Measurements from ENCODE around the gene KRT83.

Gene KRT83

DNA sequence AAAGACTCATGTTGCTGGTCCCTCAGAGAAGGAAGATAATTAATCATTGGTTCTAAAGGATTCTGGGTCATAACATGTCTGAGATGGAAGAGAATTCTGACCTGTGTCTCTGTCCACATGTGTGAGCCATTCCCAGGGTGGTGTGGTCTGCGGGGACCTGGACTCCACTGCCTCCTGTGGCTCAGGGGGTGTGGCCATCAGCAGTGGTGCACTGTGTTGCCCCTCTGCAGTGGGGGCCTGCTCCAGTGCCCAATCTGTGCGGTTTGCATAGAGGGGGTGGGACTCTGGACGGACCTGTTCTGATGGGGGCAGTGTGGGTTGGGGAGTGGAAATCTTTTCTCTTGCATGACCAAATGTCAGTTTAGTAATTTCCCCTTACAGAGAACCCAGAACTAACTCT lies 32.6 kb upstream of the KRT83 start:
- H3K9ac ChIP-seq (ENCODE audit: low read length), result no peak overlapping the region
- H3K4me3 ChIP-seq (ENCODE audit: low read length), result no peak overlapping the region
- H3K9me3 ChIP-seq (ENCODE audit: insufficient read depth, low read length), result no peaks in the 10 kb centered on the region
- no peak overlapping the region for H3K4me2 ChIP-seq (ENCODE audit: low read length)
- peaks cover 53% of the 10 kb centered on the region for H3K27me3 ChIP-seq (ENCODE audit: low read depth, low read length)
- TF ChIP-seq, protein P1, sequence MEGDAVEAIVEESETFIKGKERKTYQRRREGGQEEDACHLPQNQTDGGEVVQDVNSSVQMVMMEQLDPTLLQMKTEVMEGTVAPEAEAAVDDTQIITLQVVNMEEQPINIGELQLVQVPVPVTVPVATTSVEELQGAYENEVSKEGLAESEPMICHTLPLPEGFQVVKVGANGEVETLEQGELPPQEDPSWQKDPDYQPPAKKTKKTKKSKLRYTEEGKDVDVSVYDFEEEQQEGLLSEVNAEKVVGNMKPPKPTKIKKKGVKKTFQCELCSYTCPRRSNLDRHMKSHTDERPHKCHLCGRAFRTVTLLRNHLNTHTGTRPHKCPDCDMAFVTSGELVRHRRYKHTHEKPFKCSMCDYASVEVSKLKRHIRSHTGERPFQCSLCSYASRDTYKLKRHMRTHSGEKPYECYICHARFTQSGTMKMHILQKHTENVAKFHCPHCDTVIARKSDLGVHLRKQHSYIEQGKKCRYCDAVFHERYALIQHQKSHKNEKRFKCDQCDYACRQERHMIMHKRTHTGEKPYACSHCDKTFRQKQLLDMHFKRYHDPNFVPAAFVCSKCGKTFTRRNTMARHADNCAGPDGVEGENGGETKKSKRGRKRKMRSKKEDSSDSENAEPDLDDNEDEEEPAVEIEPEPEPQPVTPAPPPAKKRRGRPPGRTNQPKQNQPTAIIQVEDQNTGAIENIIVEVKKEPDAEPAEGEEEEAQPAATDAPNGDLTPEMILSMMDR (IDR thresholded peaks at IDR 0.05; ENCODE audit: low read depth, low read length), result no peak
- no peak for TF ChIP-seq EZH2phosphoT487 (IDR thresholded peaks at IDR 0.05; ENCODE audit: low read depth)
- H3K4me1 ChIP-seq (ENCODE audit: low read length), result peaks cover 9% of the 10 kb centered on the region
- H3K79me2 ChIP-seq (ENCODE audit: low read length), result no peaks in the 10 kb centered on the region
- H3K27ac ChIP-seq (ENCODE audit: low read length), result no peak overlapping the region
- no peaks in the 10 kb centered on the region for H4K20me1 ChIP-seq (ENCODE audit: insufficient read depth, low read length)
- no peak overlapping the region for H2AFZ ChIP-seq (ENCODE audit: low read depth, low read length)
- H3K36me3 ChIP-seq (replicated peaks; ENCODE audit: low read depth, low read length), result no peaks in the 10 kb centered on the region

DNA sequence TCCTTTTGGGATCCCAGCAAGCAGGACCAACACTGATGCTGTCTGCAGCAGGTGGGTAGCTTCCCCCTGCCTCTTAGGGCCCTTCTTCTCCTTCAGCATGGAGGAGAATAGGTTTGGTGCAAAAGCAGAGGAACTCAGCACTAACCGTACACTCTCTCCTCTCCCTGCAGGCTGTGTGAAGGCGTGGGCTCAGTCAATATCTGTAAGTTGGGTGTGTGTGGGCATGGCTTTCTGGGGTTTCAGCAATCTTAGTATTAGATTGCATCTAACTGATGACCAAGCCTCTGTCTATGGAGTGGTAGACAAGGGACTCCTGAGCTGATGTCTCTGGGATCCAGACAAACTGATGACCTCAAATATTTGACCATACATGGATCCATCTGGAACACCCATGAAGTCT lies 31.8 kb upstream of the KRT83 start:
- Histone ChIP-seq H3K36me3 (replicated peaks; ENCODE audit: low read depth, low read length) (no peaks in the 10 kb centered on the region), H2AFZ (ENCODE audit: low read depth, low read length) (no peak overlapping the region), H3K9ac (ENCODE audit: low read length) (no peak overlapping the region), H3K27ac (ENCODE audit: low read length) (no peak overlapping the region), H3K27me3 (ENCODE audit: low read depth, low read length) (peaks cover 55% of the 10 kb centered on the region), H3K4me1 (ENCODE audit: low read length) (peaks cover under 1% of the 10 kb centered on the region), H3K4me2 (ENCODE audit: low read length) (no peak overlapping the region), H3K4me3 (ENCODE audit: low read length) (no peak overlapping the region), H4K20me1 (ENCODE audit: insufficient read depth, low read length) (no peaks in the 10 kb centered on the region), H3K9me3 (ENCODE audit: insufficient read depth, low read length) (no peaks in the 10 kb centered on the region), H3K79me2 (ENCODE audit: low read length) (no peaks in the 10 kb centered on the region)
- TF ChIP-seq EZH2phosphoT487 (IDR thresholded peaks at IDR 0.05; ENCODE audit: low read depth), result no peak
- TF ChIP-seq, protein P1 (IDR thresholded peaks at IDR 0.05; ENCODE audit: low read depth, low read length), result no peak

DNA sequence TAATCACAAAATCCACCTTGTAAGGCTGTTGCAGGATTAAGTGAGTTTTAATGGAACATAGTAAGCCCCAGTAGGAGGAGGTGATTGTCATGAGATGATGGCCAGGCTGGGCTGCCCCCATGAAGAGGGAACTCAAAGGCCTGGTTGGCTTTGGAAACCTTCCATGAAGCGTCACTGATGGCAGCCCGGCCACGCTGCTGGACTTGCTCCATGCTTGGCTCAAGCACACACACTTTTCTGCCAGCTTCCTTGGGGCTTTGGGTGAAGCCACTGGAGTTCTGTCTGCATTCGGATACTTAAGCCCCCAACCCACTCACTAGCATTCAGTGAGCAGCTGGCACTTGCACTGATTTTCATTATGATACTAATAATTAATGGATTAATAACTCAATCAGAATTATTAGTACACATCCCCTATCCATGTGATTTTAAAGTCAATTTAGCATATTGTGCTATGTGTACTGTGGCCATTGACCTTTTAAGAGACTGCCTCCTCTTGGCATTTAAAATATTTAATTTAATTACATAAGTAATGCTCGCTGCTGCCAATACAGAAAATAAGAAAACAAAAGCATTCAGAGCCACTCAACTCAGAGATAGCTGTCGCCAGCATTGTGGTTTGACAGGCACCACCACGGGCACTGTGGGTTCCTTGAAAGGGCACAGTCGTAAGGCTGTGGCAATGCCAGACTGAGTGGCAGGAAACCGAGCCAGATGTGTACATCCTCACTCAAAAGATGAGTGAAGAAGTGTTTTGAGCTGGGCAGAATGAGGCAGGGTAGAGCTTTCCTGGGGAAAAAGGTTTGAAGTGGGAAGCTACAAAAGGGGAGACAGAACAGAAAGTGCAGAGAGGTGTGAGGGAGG lies 30.2 kb upstream of the KRT83 start:
- no peak for TF ChIP-seq EZH2phosphoT487 (IDR thresholded peaks at IDR 0.05; ENCODE audit: low read depth)
- TF ChIP-seq, protein P1 (IDR thresholded peaks at IDR 0.05; ENCODE audit: low read depth, low read length), result no peak
- Histone ChIP-seq H3K27me3 (ENCODE audit: low read depth, low read length) (peaks cover 55% of the 10 kb centered on the region), H4K20me1 (ENCODE audit: insufficient read depth, low read length) (no peaks in the 10 kb centered on the region), H3K4me3 (ENCODE audit: low read length) (no peak overlapping the region), H3K9ac (ENCODE audit: low read length) (no peak overlapping the region), H3K27ac (ENCODE audit: low read length) (no peak overlapping the region), H3K36me3 (replicated peaks; ENCODE audit: low read depth, low read length) (no peaks in the 10 kb centered on the region), H3K9me3 (ENCODE audit: insufficient read depth, low read length) (no peaks in the 10 kb centered on the region), H2AFZ (ENCODE audit: low read depth, low read length) (no peak overlapping the region), H3K4me1 (ENCODE audit: low read length) (no peaks in the 10 kb centered on the region), H3K79me2 (ENCODE audit: low read length) (no peaks in the 10 kb centered on the region), H3K4me2 (ENCODE audit: low read length) (no peak overlapping the region)

DNA sequence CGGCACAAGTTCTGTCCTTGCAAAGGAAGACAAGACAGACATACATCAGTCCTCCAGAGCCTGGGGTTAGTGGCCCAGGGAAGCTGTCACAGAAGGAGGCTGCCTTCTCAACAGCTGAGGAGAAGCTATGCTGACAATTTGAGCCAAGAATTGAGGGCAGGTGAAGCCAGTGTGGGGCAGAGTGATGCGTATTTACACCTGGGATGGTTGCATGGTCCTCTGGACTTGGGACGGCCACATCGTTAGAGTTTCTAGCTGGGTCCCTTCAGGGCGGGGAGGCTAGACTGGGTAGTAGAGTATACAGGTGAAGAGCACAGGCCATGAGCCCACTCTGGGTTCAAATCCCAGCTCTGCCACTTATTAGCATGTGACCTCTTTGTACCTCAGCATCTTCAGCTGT lies 29.6 kb upstream of the KRT83 start:
- TF ChIP-seq EZH2phosphoT487 (IDR thresholded peaks at IDR 0.05; ENCODE audit: low read depth), result no peak
- TF ChIP-seq, protein P1 (IDR thresholded peaks at IDR 0.05; ENCODE audit: low read depth, low read length), result no peak

More for the DNA sequence above, 29.6 kb upstream of the KRT83 start:
- Histone ChIP-seq H3K36me3 (replicated peaks; ENCODE audit: low read depth, low read length) (no peaks in the 10 kb centered on the region), H2AFZ (ENCODE audit: low read depth, low read length) (no peak overlapping the region), H3K79me2 (ENCODE audit: low read length) (no peaks in the 10 kb centered on the region), H3K9ac (ENCODE audit: low read length) (no peak overlapping the region), H3K4me1 (ENCODE audit: low read length) (no peaks in the 10 kb centered on the region), H3K27ac (ENCODE audit: low read length) (no peak overlapping the region), H3K27me3 (ENCODE audit: low read depth, low read length) (peaks cover 55% of the 10 kb centered on the region), H3K4me2 (ENCODE audit: low read length) (no peak overlapping the region), H4K20me1 (ENCODE audit: insufficient read depth, low read length) (no peaks in the 10 kb centered on the region), H3K9me3 (ENCODE audit: insufficient read depth, low read length) (no peaks in the 10 kb centered on the region), H3K4me3 (ENCODE audit: low read length) (no peak overlapping the region)
